Peyer's patch (tissue), 4 donors: ENCODE measurements around the gene FKBP1A. TPM values are rescaled to one million over a fixed set of nuclear protein-coding genes. Genes with fewer than 3 reads are reported as not detected.
"Not testable (repeated sequence)": the region's sequence is repeated elsewhere in the genome, so short reads cannot be mapped to it uniquely, and the experiment has no call there.

ENCODE experiments used
- DNase-seq, 3 donors: peaks; one replicate each; pipeline ENCODE4 v3.0.0-alpha.2; 2017 to 2019
- H3K27ac ChIP-seq, 4 donors: fragments of 200-600 bp; sonication (generic); one replicate each; pipeline ENCODE4 v1.5.1; 2016 to 2019
- H3K27me3 ChIP-seq, 2 donors: fragments of 200-600 bp; sonication (generic); one replicate each; pipeline ENCODE4 v1.5.1; 2019
- H3K36me3 ChIP-seq, 3 donors: fragments of 200-600 bp; sonication (generic); one replicate each; pipeline ENCODE4 v1.5.1; 2016 to 2019
- H3K4me1 ChIP-seq, 4 donors: fragments of 200-600 bp; sonication (generic); one replicate each; pipeline ENCODE4 v1.5.1; 2016 to 2019
- H3K4me3 ChIP-seq, 4 donors: fragments of 200-600 bp; sonication (generic); 1 replicate in 3 of 4; 2 replicates in 1 of 4; pipeline ENCODE4 v1.5.1; 2016 to 2019; ENCODE audit warnings: mild to moderate bottlenecking in 1 of 4
- H3K9me3 ChIP-seq, 4 donors: fragments of 200-600 bp; sonication (generic); one replicate each; pipeline ENCODE4 v1.5.1; 2016 to 2019; ENCODE audit warnings: mild to moderate bottlenecking in 1 of 4
- POLR2A ChIP-seq, 2 donors: fragments of 450-650 bp; IDR thresholded peaks; one replicate each; pipeline ENCODE4 v1.5.1; 2017; ENCODE audit warnings: antibody characterized with exemption in 2 of 2, mild to moderate bottlenecking in 2 of 2, moderate library complexity in 2 of 2
- total RNA-seq, 4 donors: library from RNA; depleted of rRNA; stranded (reverse); fragments of >200 nt; gene quantifications; one replicate each; pipeline ENCODE4 v1.1.0, GENCODE V29; 2016
- TF ChIP-seq, protein P1 (sequence below), 6 experiments: fragments of 450-650 bp in 4 of 6; fragments of 200-600 bp in 2 of 6; sonication (generic) in 1 of 6; IDR thresholded peaks; one replicate each; pipeline ENCODE4 v1.5.1; 2017 to 2019; ENCODE audit warnings: antibody characterized with exemption in 6 of 6, mild to moderate bottlenecking in 3 of 6, moderate library complexity in 1 of 6

The FKBP1A gene
- total RNA-seq, 4 donors from 2014 or later: 76.9 to 165 (median 98.5) TPM

DNA sequence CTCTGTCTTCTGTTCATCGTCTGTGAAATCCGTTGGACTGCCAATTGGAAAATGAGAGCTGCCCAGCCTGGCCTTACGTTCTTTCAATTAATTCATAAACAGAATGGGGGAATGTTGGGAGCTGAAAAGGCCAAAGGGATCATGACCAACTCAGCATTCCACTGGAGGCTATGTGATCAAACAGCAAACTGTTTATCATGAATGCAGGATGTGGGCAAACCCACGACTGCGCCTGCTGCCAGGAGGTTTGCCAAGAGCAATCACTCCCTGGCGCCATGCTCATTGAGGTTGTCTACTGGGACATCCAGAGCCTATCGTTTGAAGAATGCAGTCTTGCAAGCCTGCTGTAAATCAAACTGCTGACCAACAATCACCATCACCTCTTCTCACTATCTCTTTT, 9.3 kb upstream of the FKBP1A start:
- no peak overlapping the region for H3K4me3 ChIP-seq
- H3K4me1 ChIP-seq: peaks cover 0 to 26% (median 4%) of the 10 kb centered on the region in 4 donors
- H3K36me3 ChIP-seq: no peaks in the 10 kb centered on the region
- no peak for DNase-seq
- H3K27ac ChIP-seq: peak overlapping the region in 1 of 4 donors; percentile 70
- TF ChIP-seq, protein P1, sequence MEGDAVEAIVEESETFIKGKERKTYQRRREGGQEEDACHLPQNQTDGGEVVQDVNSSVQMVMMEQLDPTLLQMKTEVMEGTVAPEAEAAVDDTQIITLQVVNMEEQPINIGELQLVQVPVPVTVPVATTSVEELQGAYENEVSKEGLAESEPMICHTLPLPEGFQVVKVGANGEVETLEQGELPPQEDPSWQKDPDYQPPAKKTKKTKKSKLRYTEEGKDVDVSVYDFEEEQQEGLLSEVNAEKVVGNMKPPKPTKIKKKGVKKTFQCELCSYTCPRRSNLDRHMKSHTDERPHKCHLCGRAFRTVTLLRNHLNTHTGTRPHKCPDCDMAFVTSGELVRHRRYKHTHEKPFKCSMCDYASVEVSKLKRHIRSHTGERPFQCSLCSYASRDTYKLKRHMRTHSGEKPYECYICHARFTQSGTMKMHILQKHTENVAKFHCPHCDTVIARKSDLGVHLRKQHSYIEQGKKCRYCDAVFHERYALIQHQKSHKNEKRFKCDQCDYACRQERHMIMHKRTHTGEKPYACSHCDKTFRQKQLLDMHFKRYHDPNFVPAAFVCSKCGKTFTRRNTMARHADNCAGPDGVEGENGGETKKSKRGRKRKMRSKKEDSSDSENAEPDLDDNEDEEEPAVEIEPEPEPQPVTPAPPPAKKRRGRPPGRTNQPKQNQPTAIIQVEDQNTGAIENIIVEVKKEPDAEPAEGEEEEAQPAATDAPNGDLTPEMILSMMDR (IDR thresholded peaks at IDR 0.05): no peak
- TF ChIP-seq POLR2A (IDR thresholded peaks at IDR 0.05): no peak
- H3K9me3 ChIP-seq: no peaks in the 10 kb centered on the region
- no peaks in the 10 kb centered on the region for H3K27me3 ChIP-seq

DNA sequence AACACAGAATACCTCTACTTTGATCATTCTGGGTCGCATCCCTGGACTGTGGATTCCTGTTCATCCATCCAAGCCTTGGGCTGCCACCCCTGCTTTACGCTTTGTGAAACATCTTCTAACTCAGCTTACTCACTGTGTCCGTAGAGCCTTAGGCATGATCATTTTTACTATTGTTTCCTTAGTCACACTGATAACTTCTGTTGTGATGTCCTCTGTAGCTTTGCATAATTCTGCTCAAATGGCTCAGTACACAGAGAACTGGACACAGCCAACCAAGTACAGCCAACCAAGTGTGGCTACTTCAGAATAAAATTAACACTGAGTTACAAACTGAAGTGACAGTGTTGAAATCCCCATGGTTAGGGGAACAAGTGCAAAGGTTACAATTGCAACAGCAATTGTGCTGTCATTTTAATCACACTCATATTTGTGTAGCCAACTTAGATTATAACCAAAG, 8.6 kb upstream of the FKBP1A start:
- no peak for DNase-seq
- peak overlapping the region in 2 of 4 donors; percentile 52 to 70 for H3K27ac ChIP-seq
- H3K4me3 ChIP-seq: no peak overlapping the region
- peaks cover 0 to 26% (median 4%) of the 10 kb centered on the region in 4 donors for H3K4me1 ChIP-seq
- TF ChIP-seq, protein P1 (IDR thresholded peaks at IDR 0.05): no peak
- no peak for TF ChIP-seq POLR2A (IDR thresholded peaks at IDR 0.05)
- no peaks in the 10 kb centered on the region for H3K27me3 ChIP-seq
- H3K9me3 ChIP-seq: no peaks in the 10 kb centered on the region
- H3K36me3 ChIP-seq: no peaks in the 10 kb centered on the region

- H3K4me3 ChIP-seq, H3K27me3 ChIP-seq, DNase-seq, H3K9me3 ChIP-seq, H3K36me3 ChIP-seq: not testable (repeated sequence)
- Histone ChIP-seq H3K4me1 (peaks cover 0 to 26% (median 4%) of the 10 kb centered on the region in 4 donors), H3K27ac (peak overlapping the region in 2 of 4 donors; percentile 52 to 64)
Measured at GRCh38 chr20:1399678-1400366, 7.0 kb upstream of the FKBP1A start.

- H3K27me3 ChIP-seq, H3K4me3 ChIP-seq, H3K9me3 ChIP-seq, H3K36me3 ChIP-seq, H3K27ac ChIP-seq: not testable (repeated sequence)
- peak in 2 of 3 donors; percentile 63 to 76 for DNase-seq
- TF ChIP-seq, protein P1 (IDR thresholded peaks at IDR 0.05): peak in 4 of 6 experiments; percentile 21 to 69 (median 56)
- H3K4me1 ChIP-seq: peaks cover 0 to 33% (median 6%) of the 10 kb centered on the region in 4 donors
Measured at GRCh38 chr20:1398185-1398584, 5.3 kb upstream of the FKBP1A start.

GRCh38 chr20:1397710-1398109, 4.9 kb upstream of the FKBP1A start:
- TF ChIP-seq, protein P1 (IDR thresholded peaks at IDR 0.05): peak in 2 of 6 experiments; percentile 14 to 34
- TF ChIP-seq POLR2A (IDR thresholded peaks at IDR 0.05): no peak
- Histone ChIP-seq H3K27me3 (no peaks in the 10 kb centered on the region), H3K4me1 (peaks cover 0 to 33% (median 7%) of the 10 kb centered on the region in 4 donors), H3K27ac (no peak overlapping the region), H3K4me3 (no peak overlapping the region), H3K36me3 (no peaks in the 10 kb centered on the region), H3K9me3 (no peaks in the 10 kb centered on the region)
- DNase-seq: no peak

- no peak overlapping the region for H3K4me3 ChIP-seq
- H3K36me3 ChIP-seq: no peaks in the 10 kb centered on the region
- H3K4me1 ChIP-seq: peaks cover 4 to 39% (median 8%) of the 10 kb centered on the region in 4 donors
- no peak overlapping the region for H3K27ac ChIP-seq
- DNase-seq: no peak
- TF ChIP-seq POLR2A (IDR thresholded peaks at IDR 0.05): no peak
- TF ChIP-seq, protein P1 (IDR thresholded peaks at IDR 0.05): no peak
- H3K9me3 ChIP-seq: no peaks in the 10 kb centered on the region
- H3K27me3 ChIP-seq: no peaks in the 10 kb centered on the region
Measured at GRCh38 chr20:1396702-1397101, 3.8 kb upstream of the FKBP1A start.
